Measurements from ENCODE around the gene MAGEA11.

- no peak for TF ChIP-seq CTCF (IDR thresholded peaks at IDR 0.05)
- no peak for TF ChIP-seq POLR2A (IDR thresholded peaks at IDR 0.05)
Observed at GRCh38 chrX:149683966-149684730, 27.7 kb upstream of the MAGEA11 start.
